GM19023 (cell line): ENCODE measurements around the gene ABCC4.
A peak's percentile ranks its signal among the peaks of the same experiment; 100 is the strongest.
"Not testable (repeated sequence)": the region's sequence is repeated elsewhere in the genome, so short reads cannot be mapped to it uniquely, and the experiment has no call there.

Source experiments
- ATAC-seq: cut with Tn5 transposase; IDR thresholded peaks from one replicate; pipeline ENCODE4 v1.9.1; 2021; ENCODE audit warnings: mild to moderate bottlenecking, moderate library complexity; ENCODE audit not compliant: unreplicated experiment

The ABCC4 gene

GRCh38 chr13:95298169-95298965, 2.9 kb downstream of the ABCC4 start:
- no peak for ATAC-seq

GRCh38 chr13:95296326-95296925, 4.8 kb downstream of the ABCC4 start:
- ATAC-seq = no peak

DNA sequence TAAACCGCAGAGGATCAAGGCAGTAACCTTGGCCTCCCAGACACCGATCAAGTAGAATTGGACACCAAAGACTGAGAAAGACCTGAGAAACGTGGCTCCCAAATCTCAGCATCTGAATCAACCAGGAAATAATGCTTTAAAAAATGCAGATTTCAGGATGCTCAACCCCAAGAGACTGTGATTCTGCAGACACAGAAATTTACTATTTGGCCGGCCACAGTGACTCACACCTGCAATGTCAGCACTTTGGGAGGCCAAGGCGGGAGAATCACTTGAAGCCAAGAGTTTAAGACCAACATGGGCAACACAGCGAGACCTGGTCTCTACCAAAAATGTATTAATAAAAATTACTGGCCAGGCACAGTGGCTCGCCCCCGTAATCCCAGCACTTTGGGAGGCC, 6.2 kb downstream of the ABCC4 start:
- ATAC-seq = no peak

GRCh38 chr13:95292622-95293021, 8.6 kb downstream of the ABCC4 start:
- no peak for ATAC-seq

DNA sequence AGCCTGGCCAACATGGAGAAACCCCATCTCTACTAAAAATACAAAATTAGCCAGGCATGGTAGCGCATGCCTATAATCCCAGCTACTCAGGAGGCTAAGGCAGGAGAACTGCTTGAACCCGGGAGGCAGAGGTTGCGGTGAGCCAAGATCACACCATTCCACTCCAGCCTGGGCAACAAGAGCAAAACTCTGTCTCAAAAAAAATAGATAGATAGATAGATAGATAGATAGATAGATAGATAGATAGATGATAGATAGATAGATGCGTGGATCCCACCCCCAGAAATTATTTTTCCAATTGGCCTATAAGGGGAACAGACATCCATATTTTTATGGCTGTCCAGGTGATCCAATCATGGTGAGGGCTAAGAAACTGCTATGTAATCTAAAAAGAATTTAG, 11.3 kb downstream of the ABCC4 start:
- ATAC-seq = not testable (repeated sequence)

DNA sequence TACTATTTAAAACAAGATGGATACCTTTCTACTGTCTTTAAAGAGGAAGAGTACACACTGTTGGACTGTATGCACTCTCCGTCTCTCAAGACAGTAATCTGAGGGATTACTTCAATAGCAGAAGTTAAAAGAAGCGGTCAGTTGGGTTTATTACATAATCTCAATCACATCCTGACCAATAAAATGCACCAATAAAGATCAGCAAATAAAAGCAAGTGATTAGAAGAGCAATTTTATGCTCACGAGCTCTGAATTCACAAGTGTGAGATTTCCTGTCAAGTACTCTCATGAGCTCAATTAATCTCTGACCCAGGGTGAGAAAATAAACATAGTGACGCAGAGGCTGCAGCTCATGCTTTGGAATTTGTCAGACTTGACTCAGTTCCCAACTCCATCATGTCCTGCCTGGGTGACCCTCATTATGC, 12.2 kb downstream of the ABCC4 start:
- no peak for ATAC-seq

DNA sequence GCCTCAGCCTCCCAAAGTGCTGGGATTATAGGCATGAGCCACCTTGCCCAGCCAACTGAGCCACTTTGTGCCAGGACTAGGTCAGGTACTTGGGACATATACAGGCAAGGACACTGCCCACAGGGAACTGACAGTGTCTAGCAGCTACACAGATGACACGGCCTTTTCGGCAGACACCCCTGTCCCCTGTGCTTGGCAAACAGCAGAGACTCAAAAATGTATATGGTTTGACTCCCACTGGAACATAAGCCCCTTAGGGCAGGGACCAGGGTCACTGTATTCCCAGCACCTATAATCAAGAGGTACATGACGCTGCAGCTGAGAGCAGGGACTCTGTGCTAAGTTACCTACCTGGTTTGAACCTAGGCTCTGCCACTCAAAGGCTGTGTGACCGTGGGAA, 16.8 kb downstream of the ABCC4 start:
- ATAC-seq = no peak

- no peak for ATAC-seq
Measured at GRCh38 chr13:95279016-95279415, 22.2 kb downstream of the ABCC4 start.

GRCh38 chr13:95276037-95276505, 25.2 kb downstream of the ABCC4 start:
- no peak for ATAC-seq

GRCh38 chr13:95275322-95276036, 25.8 kb downstream of the ABCC4 start:
- ATAC-seq = no peak

DNA sequence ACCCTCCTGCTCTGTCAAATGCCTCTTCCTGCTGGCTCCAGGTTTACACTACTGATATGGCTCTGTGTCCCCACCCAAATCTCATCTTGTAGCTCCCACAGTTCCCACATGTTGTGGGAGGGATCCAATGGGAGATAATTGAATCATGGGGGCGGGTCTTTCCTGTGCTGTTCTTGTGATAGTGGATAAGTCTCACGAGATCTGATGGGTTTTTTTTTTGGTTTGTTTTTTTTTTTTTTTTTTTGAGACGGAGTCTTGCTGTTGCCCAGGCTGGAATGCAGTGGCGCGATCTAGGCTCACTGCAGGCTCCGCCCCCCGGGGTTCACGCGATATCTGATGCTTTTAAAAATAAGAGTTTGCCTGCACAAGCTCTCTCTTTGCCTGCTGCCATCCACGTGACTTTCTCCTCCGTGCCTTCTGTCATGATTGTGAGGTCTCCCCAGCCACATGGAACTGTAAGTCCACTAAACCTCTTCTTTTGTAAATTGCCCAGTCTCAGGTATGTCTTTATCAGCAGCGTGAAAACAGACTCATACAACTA, 27.6 kb downstream of the ABCC4 start:
- not testable (repeated sequence) for ATAC-seq

GRCh38 chr13:95272076-95272475, 29.2 kb downstream of the ABCC4 start:
- ATAC-seq = not testable (repeated sequence)

DNA sequence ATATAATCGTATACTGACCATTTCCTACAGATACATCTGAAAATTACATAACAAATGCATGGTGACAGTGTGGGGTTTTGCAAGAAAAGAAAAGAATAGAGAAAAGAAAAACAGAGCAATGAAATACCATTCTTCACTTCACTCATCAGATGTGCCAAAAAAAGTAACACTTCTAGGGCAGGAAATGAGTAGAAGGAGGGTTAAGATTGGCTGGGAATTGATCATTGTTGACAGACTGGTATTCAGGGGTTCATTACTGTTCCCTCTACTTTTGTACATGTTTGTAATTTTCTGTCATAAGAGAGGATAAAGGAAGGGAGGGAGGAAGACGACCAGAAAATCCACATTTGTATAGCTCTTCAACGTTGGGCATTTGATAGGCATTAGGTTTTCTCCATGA, 31.5 kb downstream of the ABCC4 start:
- ATAC-seq = no peak

- not testable (repeated sequence) for ATAC-seq
Measured at GRCh38 chr13:95268343-95269065, 32.7 kb downstream of the ABCC4 start.

DNA sequence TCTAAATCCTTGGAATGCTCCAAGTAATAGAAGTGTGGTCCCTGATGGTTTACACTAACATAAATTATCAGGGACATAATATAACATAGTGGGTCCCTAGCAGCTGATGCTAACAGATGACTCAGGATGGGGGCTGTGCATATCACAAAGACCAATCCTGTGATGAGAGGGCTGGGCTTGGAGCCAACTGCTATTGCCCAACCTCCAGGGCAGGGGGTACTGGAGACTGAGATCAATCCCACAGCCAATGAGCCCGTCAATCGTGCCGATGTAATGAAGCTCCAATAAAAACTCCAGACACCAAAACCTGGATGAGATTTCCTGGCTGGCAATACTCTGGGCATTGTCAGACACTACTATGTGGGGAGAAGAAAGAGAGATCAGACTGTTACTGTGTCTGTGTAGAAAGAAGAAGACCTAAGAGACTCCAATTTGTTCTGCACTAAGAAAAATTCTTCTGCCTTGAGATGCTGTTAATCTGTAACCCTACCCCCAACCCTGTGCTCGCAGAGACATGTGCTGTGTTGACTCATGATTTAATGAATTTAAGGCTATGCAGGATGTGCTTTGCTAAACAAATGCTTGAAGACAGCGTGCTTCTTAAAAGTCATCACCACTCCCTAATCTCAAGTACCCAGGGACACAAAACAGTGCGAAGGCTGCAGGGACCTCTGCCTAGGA, 33.4 kb downstream of the ABCC4 start:
- ATAC-seq = no peak

- ATAC-seq = no peak
Measured at GRCh38 chr13:95264225-95264624, 37.0 kb downstream of the ABCC4 start.

DNA sequence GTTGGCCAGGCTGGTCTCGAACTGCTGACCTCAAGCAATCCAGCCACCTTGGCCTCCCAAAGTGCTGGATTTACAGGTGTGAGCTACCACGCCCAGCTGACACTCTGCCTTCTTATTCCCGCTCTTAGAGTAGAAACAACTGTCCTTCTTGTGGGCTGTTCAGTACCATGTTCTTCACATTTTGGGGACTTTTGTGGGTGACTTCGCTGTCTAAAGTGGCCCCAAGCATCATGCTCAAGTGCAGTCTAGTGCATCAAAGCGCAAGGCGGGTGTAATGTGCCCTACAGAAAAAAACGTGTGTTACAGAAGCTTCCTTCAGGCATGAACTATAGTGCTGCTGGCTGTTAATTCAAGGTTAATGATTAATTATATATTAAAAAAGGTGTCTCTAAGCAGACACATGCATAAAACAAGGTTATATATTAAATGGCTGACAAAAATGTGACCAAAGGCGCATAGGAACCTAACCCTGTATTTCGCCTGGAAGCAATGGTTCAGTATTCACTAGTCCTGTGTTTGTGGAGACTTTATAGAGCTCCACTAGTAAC, 38.3 kb downstream of the ABCC4 start:
- ATAC-seq = no peak

- no peak for ATAC-seq
Measured at GRCh38 chr13:95261956-95262355, 39.3 kb downstream of the ABCC4 start.

- peak; percentile 57 for ATAC-seq
Measured at GRCh38 chr13:95260031-95260525, 41.2 kb downstream of the ABCC4 start.
